CD4-positive, alpha-beta memory T cell (primary cell): ENCODE results near the gene C1orf21. TPM values are rescaled to one million over a fixed set of nuclear protein-coding genes. Genes with fewer than 3 reads are reported as not detected.

Experiments
- CTCF ChIA-PET: fragments of 350-600 bp; sonication (Branson Sonifier 250); formaldehyde crosslinking; loops from one replicate; lab custom pipeline; 2021; ENCODE audit warnings: inconsistent platforms; ENCODE audit not compliant: partially characterized antibody; lab: Charles Lee
- POLR2A ChIA-PET: fragments of 350-600 bp; sonication (Branson Sonifier 250); formaldehyde crosslinking; loops from one replicate; lab custom pipeline; 2021; ENCODE audit not compliant: partially characterized antibody; lab: Charles Lee
- DNase-seq, 5 donors: peaks; one replicate each; pipeline versions ENCODE4 v3.0.0 to v3.0.0-alpha.2; 2020 to 2022; ENCODE audit warnings: mixed read lengths in 1 of 5
- H3K27ac ChIP-seq: one replicate; pipeline ENCODE4 v1.7.0; 2013; ENCODE audit warnings: low read depth, low read length
- H3K27me3 ChIP-seq: 2 replicates; pipeline ENCODE4 v1.7.0; 2013; ENCODE audit warnings: mild to moderate bottlenecking, low read length, moderate library complexity; ENCODE audit not compliant: insufficient read depth
- H3K36me3 ChIP-seq: 2 replicates; pipeline ENCODE4 v1.7.0; 2013; ENCODE audit warnings: mild to moderate bottlenecking, low read length, moderate library complexity; ENCODE audit not compliant: insufficient read depth
- H3K4me1 ChIP-seq: 2 replicates; pipeline ENCODE4 v1.7.0; 2013; ENCODE audit warnings: mild to moderate bottlenecking, low read length, moderate library complexity; ENCODE audit not compliant: insufficient read depth
- H3K4me3 ChIP-seq, 2 donors: one replicate each; pipeline ENCODE4 v1.7.0; 2013; ENCODE audit warnings: low read length in 2 of 2, mild to moderate bottlenecking in 1 of 2
- H3K9me3 ChIP-seq, 2 donors: one replicate each; pipeline ENCODE4 v1.7.0; 2013; ENCODE audit warnings: low read length in 2 of 2, control low read depth in 1 of 2; ENCODE audit not compliant: control insufficient read depth in 1 of 2
- H3K27ac Mint-ChIP-seq, 7 donors: one replicate each; pipeline ENCODE4 v1.8.0; 2020 to 2021; ENCODE audit warnings: mixed read lengths in 7 of 7, mild to moderate bottlenecking in 6 of 7, inconsistent platforms in 3 of 7, moderate library complexity in 3 of 7
- H3K27me3 Mint-ChIP-seq, 2 donors: one replicate each; pipeline ENCODE4 v1.8.0; 2020 to 2021; ENCODE audit warnings: mixed read lengths in 2 of 2
- H3K36me3 Mint-ChIP-seq, 2 donors: one replicate each; pipeline ENCODE4 v1.8.0; 2020 to 2021; ENCODE audit warnings: mixed read lengths in 2 of 2, inconsistent platforms in 1 of 2, mild to moderate bottlenecking in 1 of 2
- H3K4me1 Mint-ChIP-seq, 4 donors: one replicate each; pipeline ENCODE4 v1.8.0; 2020 to 2021; ENCODE audit warnings: mixed read lengths in 4 of 4, mild to moderate bottlenecking in 1 of 4
- H3K4me3 Mint-ChIP-seq, 8 donors: one replicate each; pipeline ENCODE4 v1.8.0; 2020 to 2021; ENCODE audit warnings: mixed read lengths in 8 of 8, mild to moderate bottlenecking in 7 of 8, moderate library complexity in 6 of 8, inconsistent platforms in 3 of 8
- H3K9me3 Mint-ChIP-seq, 8 donors: one replicate each; pipeline ENCODE4 v1.8.0; 2020 to 2021; ENCODE audit warnings: mixed read lengths in 8 of 8, mild to moderate bottlenecking in 5 of 8, inconsistent platforms in 3 of 8, moderate library complexity in 1 of 8
- intact Hi-C: fragments of 100-400 bp; cut with micrococcal nuclease; formaldehyde crosslinking; loops from one replicate; pipeline ENCODE4 v1.15.1; 2023
- polyA plus RNA-seq, 2 donors: library from polyadenylated mRNA; unstranded; fragments of 300-500 nt; fragmentation: Illumina TruSeq; gene quantifications; one replicate each; pipeline ENCODE4 v1.2.3, GENCODE V29; 2021
- total RNA-seq, 2 experiments: library from RNA; stranded (reverse); gene quantifications; one replicate each; pipeline ENCODE4 v1.2.3, GENCODE V29; 2021

The C1orf21 gene
- total and polyA plus RNA-seq, 4 experiments from 2014 or later: 0.20 to 0.80 (median 0.55) TPM

DNA sequence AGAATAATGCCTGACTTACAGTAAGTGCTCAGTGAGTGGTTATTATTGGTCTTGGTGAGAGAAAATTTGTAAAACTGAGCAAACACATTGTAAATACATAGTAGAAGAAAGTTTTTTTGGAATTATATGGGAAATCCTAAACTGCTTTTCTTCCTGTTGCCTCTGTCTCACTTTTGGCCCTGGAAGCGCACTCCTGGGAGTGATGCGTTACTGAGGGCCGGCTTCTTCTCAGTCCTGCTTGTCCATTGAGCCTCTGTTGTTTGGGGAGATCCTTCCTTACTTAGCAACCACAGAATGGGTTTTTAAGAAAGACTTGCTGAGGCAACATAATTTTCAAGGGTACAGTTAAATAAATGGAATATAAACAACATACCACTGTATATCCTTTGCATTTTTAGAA, 201.9 kb downstream of the C1orf21 start:
- Mint-ChIP-seq H3K9me3 (peaks cover 0 to 4% (median under 1%) of the 10 kb centered on the region in 8 donors), H3K4me3 (no peak overlapping the region), H3K27ac (no peak overlapping the region), H3K36me3 (no peaks in the 10 kb centered on the region), H3K4me1 (no peaks in the 10 kb centered on the region), H3K27me3 (peaks cover 8 to 17% of the 10 kb centered on the region in 2 donors)
- DNase-seq: no peak
- Histone ChIP-seq H3K4me3 (no peak overlapping the region), H3K27me3 (no peaks in the 10 kb centered on the region), H3K27ac (no peak overlapping the region), H3K36me3 (no peaks in the 10 kb centered on the region), H3K9me3 (no peaks in the 10 kb centered on the region), H3K4me1 (no peaks in the 10 kb centered on the region)
- intact Hi-C loops: no loop called here
- ChIA-PET CTCF (no interaction called here), POLR2A (no interaction called here)

DNA sequence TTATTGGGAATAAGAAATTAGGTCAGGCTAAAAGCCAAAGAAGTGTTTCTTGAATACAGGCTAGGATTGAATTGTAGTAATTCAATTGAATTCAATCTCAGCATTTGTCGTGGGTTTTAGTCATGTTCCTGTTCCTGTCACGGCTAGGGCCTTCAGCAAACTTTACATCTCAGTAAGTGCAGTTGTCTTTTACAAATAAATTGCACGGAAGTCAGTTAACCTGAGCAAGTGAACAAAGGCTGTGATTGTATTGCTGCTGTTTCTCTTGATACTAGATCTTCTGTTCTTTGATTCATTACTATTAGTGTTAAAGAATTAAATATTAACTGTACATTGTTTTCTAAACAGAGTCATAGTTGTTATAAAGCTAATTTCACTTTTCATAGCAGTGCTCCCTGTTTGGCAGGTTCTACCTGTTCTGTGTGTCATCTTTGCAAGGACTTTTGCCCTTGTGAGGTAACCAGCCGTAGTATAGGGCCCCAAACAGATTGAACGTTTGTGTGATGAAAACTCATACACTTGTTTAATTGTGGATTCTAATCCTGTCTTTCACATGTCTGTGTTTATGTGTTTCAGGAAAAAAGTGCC, 203.4 kb downstream of the C1orf21 start:
- no peaks in the 10 kb centered on the region for H3K9me3 ChIP-seq
- no peak for DNase-seq
- no peak overlapping the region for H3K27ac ChIP-seq
- no peaks in the 10 kb centered on the region for H3K36me3 ChIP-seq
- H3K4me3 ChIP-seq: no peak overlapping the region
- CTCF ChIA-PET: no interaction called here
- Mint-ChIP-seq H3K9me3 (peaks cover 0 to 4% (median under 1%) of the 10 kb centered on the region in 8 donors), H3K36me3 (no peaks in the 10 kb centered on the region), H3K27ac (no peak overlapping the region), H3K4me3 (no peak overlapping the region), H3K4me1 (no peaks in the 10 kb centered on the region), H3K27me3 (peaks cover 8 to 13% of the 10 kb centered on the region in 2 donors)
- POLR2A ChIA-PET: no interaction called here
- no peaks in the 10 kb centered on the region for H3K4me1 ChIP-seq
- intact Hi-C loops: no loop called here
- no peaks in the 10 kb centered on the region for H3K27me3 ChIP-seq

DNA sequence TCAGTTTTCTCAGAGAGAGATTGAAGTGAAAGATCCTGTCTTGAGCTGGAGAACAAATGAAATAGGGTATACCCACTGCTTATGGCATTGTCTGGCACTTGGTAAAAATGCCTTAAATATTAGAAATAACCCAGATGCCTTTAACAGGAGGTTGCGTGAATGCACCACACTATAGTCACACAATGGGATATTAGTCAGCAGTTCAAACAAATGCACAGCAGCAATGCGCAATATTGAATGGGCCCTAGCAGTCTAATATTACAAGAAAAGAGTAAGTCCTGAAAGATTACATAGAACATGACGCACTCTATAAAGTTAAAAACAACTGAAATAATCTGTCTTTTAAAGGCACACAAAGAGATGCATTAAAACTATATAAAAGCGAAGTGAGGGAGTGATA, 206.8 kb downstream of the C1orf21 start:
- H3K4me1 Mint-ChIP-seq: no peaks in the 10 kb centered on the region
- Histone ChIP-seq H3K27me3 (no peaks in the 10 kb centered on the region), H3K4me3 (no peak overlapping the region), H3K27ac (no peak overlapping the region), H3K36me3 (no peaks in the 10 kb centered on the region), H3K9me3 (no peaks in the 10 kb centered on the region), H3K4me1 (no peaks in the 10 kb centered on the region)
- H3K4me3 Mint-ChIP-seq: no peak overlapping the region
- CTCF ChIA-PET: no interaction called here
- peaks cover 0 to 2% (median 0%) of the 10 kb centered on the region in 8 donors for H3K9me3 Mint-ChIP-seq
- POLR2A ChIA-PET: no interaction called here
- intact Hi-C loops: no loop called here
- peaks cover 4% of the 10 kb centered on the region in 2 donors for H3K27me3 Mint-ChIP-seq
- no peak for DNase-seq
- no peak overlapping the region for H3K27ac Mint-ChIP-seq
- H3K36me3 Mint-ChIP-seq: no peaks in the 10 kb centered on the region

DNA sequence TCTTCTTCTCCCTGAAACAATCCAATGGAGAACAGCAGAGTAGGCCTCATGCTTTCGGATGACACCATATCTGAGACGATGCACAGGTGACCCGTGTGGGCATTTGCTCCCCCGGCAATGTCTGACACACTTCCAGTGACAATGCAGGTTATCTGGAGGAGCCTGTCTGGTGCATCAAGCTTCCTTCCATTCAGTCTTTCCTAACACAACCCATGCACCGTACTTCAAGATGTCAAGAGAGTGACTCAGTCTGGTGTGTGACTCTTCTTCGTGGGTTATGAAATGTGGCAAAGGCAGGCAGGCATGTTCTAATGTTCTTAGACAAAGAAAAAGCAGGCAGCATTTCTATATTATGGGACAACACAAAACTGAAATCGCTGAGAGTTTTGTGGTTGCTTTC, 208.8 kb downstream of the C1orf21 start:
- peaks cover 0 to 2% of the 10 kb centered on the region in 2 donors for H3K27me3 Mint-ChIP-seq
- Histone ChIP-seq H3K4me3 (no peak overlapping the region), H3K27me3 (no peaks in the 10 kb centered on the region), H3K27ac (no peak overlapping the region), H3K9me3 (no peaks in the 10 kb centered on the region), H3K4me1 (no peaks in the 10 kb centered on the region), H3K36me3 (no peaks in the 10 kb centered on the region)
- H3K27ac Mint-ChIP-seq: no peak overlapping the region
- no peak for DNase-seq
- ChIA-PET CTCF (no interaction called here), POLR2A (no interaction called here)
- H3K4me3 Mint-ChIP-seq: no peak overlapping the region
- intact Hi-C loops: no loop called here
- H3K4me1 Mint-ChIP-seq: no peaks in the 10 kb centered on the region
- H3K9me3 Mint-ChIP-seq: peaks cover 0 to 2% (median 0%) of the 10 kb centered on the region in 8 donors
- no peaks in the 10 kb centered on the region for H3K36me3 Mint-ChIP-seq

DNA sequence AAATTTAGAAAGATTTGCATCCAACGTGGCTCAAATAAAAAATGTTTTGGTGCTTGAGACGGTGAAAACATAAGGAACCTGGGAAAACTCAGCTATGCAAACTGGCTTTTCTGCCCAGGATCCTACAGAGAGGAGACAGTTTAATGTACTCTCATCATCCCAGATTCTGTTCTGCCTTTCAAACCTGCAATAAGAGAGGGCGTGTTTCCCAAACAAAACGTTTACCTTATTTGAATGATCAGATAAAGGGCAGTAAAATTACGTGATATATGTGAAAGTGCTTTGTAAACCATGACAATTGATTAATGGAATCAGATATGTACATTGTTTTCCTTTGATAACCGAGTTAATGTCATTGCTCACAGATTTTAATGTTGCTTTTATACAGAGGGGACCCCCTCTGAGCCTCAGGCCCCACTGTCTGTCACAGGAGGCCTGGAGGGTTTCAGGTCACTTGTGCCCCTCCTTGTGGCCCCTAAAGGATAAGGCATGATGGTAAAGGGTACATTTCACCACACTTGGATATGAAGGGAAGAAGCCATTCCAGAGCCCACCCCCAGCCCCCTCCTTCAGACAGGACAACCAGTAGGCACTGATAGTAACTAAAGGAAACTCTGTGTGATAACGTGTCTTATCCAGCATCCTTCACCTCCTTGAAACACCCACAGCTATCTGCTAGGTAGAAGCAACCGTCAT, 210.3 kb downstream of the C1orf21 start:
- Histone ChIP-seq H3K9me3 (no peaks in the 10 kb centered on the region), H3K36me3 (no peaks in the 10 kb centered on the region), H3K4me1 (no peaks in the 10 kb centered on the region), H3K4me3 (no peak overlapping the region), H3K27ac (no peak overlapping the region), H3K27me3 (no peaks in the 10 kb centered on the region)
- POLR2A ChIA-PET: interaction anchor here (0.6 kb wide), 1 partner anchor 124 kb away, joined by 3 read pairs; no protein-coding TSS in a partner anchor
- Mint-ChIP-seq H3K36me3 (no peaks in the 10 kb centered on the region), H3K4me1 (no peaks in the 10 kb centered on the region), H3K27ac (no peak overlapping the region), H3K27me3 (peaks cover 0 to 2% of the 10 kb centered on the region in 2 donors), H3K9me3 (no peaks in the 10 kb centered on the region), H3K4me3 (no peak overlapping the region)
- CTCF ChIA-PET: no interaction called here
- intact Hi-C loops: no loop called here
- no peak for DNase-seq

DNA sequence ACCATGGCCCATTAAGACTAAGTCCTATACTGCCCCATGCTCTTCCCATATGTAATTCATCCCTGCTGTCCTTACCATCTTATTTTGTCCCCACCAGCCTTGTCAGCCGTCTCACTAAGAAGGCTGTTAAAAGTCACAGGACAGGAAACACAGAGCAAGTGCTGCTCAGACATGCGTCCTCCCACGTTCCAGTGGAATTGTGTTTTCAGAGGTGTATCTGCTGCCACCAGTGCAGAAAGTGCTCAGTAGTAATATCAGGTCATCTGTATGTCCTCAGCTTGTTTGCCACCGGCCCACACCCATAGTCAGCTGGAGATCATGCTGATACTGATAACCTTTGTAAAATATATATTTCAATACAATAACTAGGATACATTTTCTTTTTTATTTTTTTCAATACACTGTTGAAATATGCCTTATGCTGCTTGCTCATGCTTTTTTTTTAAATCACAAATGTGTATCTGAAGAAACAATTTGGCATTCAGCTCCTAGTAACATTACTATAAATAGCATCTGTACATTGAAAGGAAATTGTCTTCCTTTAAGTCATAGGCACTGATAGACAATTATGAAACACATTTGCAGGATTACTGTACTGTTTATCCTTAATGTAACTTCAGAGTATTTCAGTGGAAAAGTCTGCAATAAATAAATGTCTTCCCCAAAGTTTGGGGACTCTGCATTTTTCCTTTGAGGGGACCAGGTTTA, 211.0 kb downstream of the C1orf21 start:
- ChIA-PET CTCF (no interaction called here), POLR2A (interaction anchor here (0.6 kb wide), 1 partner anchor 124 kb away, joined by 3 read pairs; no protein-coding TSS in a partner anchor)
- Histone ChIP-seq H3K9me3 (no peaks in the 10 kb centered on the region), H3K27ac (no peak overlapping the region), H3K27me3 (no peaks in the 10 kb centered on the region), H3K4me3 (no peak overlapping the region), H3K4me1 (no peaks in the 10 kb centered on the region), H3K36me3 (no peaks in the 10 kb centered on the region)
- Mint-ChIP-seq H3K27me3 (peaks cover 0 to 2% of the 10 kb centered on the region in 2 donors), H3K27ac (no peak overlapping the region), H3K4me3 (no peak overlapping the region), H3K4me1 (no peaks in the 10 kb centered on the region), H3K9me3 (no peaks in the 10 kb centered on the region), H3K36me3 (no peaks in the 10 kb centered on the region)
- intact Hi-C loops: no loop called here
- DNase-seq: no peak

DNA sequence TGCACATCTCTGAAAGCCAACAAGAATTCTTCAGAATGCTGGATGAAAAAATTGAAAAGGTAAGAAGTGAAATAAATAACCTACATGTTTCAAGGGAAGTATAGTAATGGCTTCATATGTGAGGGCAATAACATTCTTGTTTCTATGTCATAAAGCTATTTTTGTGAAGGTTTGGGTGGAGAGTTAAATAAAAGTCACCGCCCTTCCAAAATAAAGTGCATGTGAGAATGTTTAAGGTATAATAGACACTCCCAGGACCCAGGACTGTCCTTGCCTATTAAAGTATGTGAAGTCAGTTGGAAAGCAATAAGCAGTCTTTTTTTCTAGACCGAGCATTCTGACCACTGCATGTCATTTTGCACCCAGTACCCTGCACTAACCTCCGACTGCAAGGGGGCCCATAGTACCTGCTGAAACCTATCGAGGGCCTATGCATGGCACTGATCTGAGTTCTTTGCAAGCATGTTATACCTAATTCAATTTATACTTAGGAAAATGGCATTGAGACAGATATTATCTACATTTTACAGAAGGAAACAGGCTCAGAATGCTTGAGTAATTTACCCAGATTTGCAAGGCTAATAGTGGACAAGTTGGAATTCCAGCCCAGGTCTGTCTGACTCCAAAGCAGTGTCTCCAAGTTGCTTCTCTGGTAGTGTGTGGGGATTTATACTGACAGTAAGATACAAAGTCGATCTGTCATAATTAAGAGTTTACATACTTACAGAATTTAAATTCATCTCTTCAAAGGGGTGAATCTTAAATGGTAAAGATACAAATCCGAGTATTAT, 211.8 kb downstream of the C1orf21 start:
- ChIA-PET POLR2A (no interaction called here), CTCF (no interaction called here)
- Mint-ChIP-seq H3K36me3 (no peaks in the 10 kb centered on the region), H3K9me3 (no peaks in the 10 kb centered on the region), H3K27me3 (peaks cover 0 to 2% of the 10 kb centered on the region in 2 donors), H3K4me1 (no peaks in the 10 kb centered on the region), H3K4me3 (no peak overlapping the region), H3K27ac (no peak overlapping the region)
- Histone ChIP-seq H3K36me3 (no peaks in the 10 kb centered on the region), H3K4me3 (no peak overlapping the region), H3K9me3 (no peaks in the 10 kb centered on the region), H3K27ac (no peak overlapping the region), H3K4me1 (no peaks in the 10 kb centered on the region), H3K27me3 (no peaks in the 10 kb centered on the region)
- intact Hi-C loops: no loop called here
- DNase-seq: no peak
